Measurements from ENCODE around the gene B4GALT5. TPM values are rescaled to one million over a fixed set of nuclear protein-coding genes. Genes with fewer than 3 reads are reported as not detected.
A peak's percentile ranks its signal among the peaks of the same experiment; 100 is the strongest.

The B4GALT5 gene
- total RNA-seq, 1 donor from 2014 or later: 46.1 TPM

- peaks cover 59% of the 10 kb centered on the region for H3K4me1 ChIP-seq
- DNase-seq (no peak), ATAC-seq (no peak)
- H3K36me3 ChIP-seq: no peaks in the 10 kb centered on the region
- H3K9me3 ChIP-seq: no peaks in the 10 kb centered on the region
- H3K27me3 ChIP-seq: no peaks in the 10 kb centered on the region
- H3K4me3 ChIP-seq: no peak overlapping the region
- intact Hi-C loops (cut with DNase I): no loop called here
- H3K27ac ChIP-seq: peak overlapping the region; percentile 1
- no peak for TF ChIP-seq CTCF (IDR thresholded peaks at IDR 0.05)
Observed at GRCh38 chr20:49685161-49685601, 28.5 kb downstream of the B4GALT5 start.

- DNase-seq: peak; percentile 76
- Histone ChIP-seq H3K4me1 (peaks cover 66% of the 10 kb centered on the region), H3K4me3 (no peak overlapping the region), H3K27me3 (no peaks in the 10 kb centered on the region), H3K9me3 (no peaks in the 10 kb centered on the region), H3K36me3 (no peaks in the 10 kb centered on the region), H3K27ac (no peak overlapping the region)
- intact Hi-C loops (cut with DNase I): no loop called here
- peak; percentile 51 for ATAC-seq
- no peak for TF ChIP-seq CTCF (IDR thresholded peaks at IDR 0.05)
Observed at GRCh38 chr20:49684335-49684997, 29.2 kb downstream of the B4GALT5 start.

GRCh38 chr20:49682798-49683197 is 30.9 kb downstream of the B4GALT5 start:
- H3K4me1 ChIP-seq: peaks cover 69% of the 10 kb centered on the region
- intact Hi-C loops (cut with DNase I): no loop called here
- DNase-seq: no peak
- no peak for ATAC-seq
- no peak overlapping the region for H3K27ac ChIP-seq
- H3K9me3 ChIP-seq: no peaks in the 10 kb centered on the region
- no peaks in the 10 kb centered on the region for H3K27me3 ChIP-seq
- no peak overlapping the region for H3K4me3 ChIP-seq
- TF ChIP-seq CTCF (IDR thresholded peaks at IDR 0.05): no peak
- H3K36me3 ChIP-seq: no peaks in the 10 kb centered on the region

- no peaks in the 10 kb centered on the region for H3K36me3 ChIP-seq
- no peak overlapping the region for H3K4me3 ChIP-seq
- no peaks in the 10 kb centered on the region for H3K9me3 ChIP-seq
- peaks cover 69% of the 10 kb centered on the region for H3K4me1 ChIP-seq
- H3K27ac ChIP-seq: no peak overlapping the region
- intact Hi-C loops (cut with DNase I): no loop called here
- ATAC-seq (no peak), DNase-seq (no peak)
- no peaks in the 10 kb centered on the region for H3K27me3 ChIP-seq
- no peak for TF ChIP-seq CTCF (IDR thresholded peaks at IDR 0.05)
Observed at GRCh38 chr20:49682278-49682677, 31.4 kb downstream of the B4GALT5 start.

GRCh38 chr20:49681850-49682216 is 31.8 kb downstream of the B4GALT5 start:
- Histone ChIP-seq H3K9me3 (no peaks in the 10 kb centered on the region), H3K27me3 (no peaks in the 10 kb centered on the region), H3K4me1 (peaks cover 71% of the 10 kb centered on the region), H3K36me3 (no peaks in the 10 kb centered on the region), H3K27ac (no peak overlapping the region), H3K4me3 (no peak overlapping the region)
- ATAC-seq: no peak
- intact Hi-C loops (cut with DNase I): no loop called here
- TF ChIP-seq CTCF (IDR thresholded peaks at IDR 0.05): no peak
- no peak for DNase-seq

GRCh38 chr20:49680484-49680883 is 33.2 kb downstream of the B4GALT5 start:
- Histone ChIP-seq H3K27ac (no peak overlapping the region), H3K27me3 (no peaks in the 10 kb centered on the region), H3K4me1 (peaks cover 74% of the 10 kb centered on the region), H3K36me3 (no peaks in the 10 kb centered on the region), H3K9me3 (no peaks in the 10 kb centered on the region), H3K4me3 (no peak overlapping the region)
- ATAC-seq (no peak), DNase-seq (no peak)
- intact Hi-C loops (cut with DNase I): no loop called here
- TF ChIP-seq CTCF (IDR thresholded peaks at IDR 0.05): no peak
